Skeletal muscle satellite cell (primary cell): Measurements from ENCODE around the gene SMURF1.

ENCODE experiments used
- H3K27me3 ChIP-seq: 2 replicates; pipeline ENCODE4 v1.7.0; 2013; ENCODE audit warnings: low read length; ENCODE audit not compliant: control insufficient read depth, insufficient read depth
- H3K36me3 ChIP-seq: 2 replicates; pipeline ENCODE4 v1.7.0; 2013; ENCODE audit warnings: mild to moderate bottlenecking, control low read depth, low read length; ENCODE audit not compliant: insufficient read depth
- H3K4me1 ChIP-seq: 2 replicates; pipeline ENCODE4 v1.7.0; 2013; ENCODE audit warnings: low read length; ENCODE audit not compliant: control insufficient read depth, insufficient read depth
- H3K4me2 ChIP-seq: 2 replicates; pipeline ENCODE4 v1.7.0; 2013; ENCODE audit warnings: mild to moderate bottlenecking, low read length
- H3K4me3 ChIP-seq: 2 replicates; pipeline ENCODE4 v1.7.0; 2013; ENCODE audit warnings: low read length
- H3K9ac ChIP-seq: 2 replicates; pipeline ENCODE4 v1.7.0; 2013; ENCODE audit warnings: mild to moderate bottlenecking, low read depth, low read length, moderate library complexity
- H3K9me3 ChIP-seq: replicated peaks from 2 replicates; pipeline ENCODE4 v1.7.0; 2013; ENCODE audit warnings: mild to moderate bottlenecking, control low read depth, low read length

Gene SMURF1

GRCh38 chr7:99040104-99040958, 103.6 kb downstream of the SMURF1 start:
- no peak overlapping the region for H3K9ac ChIP-seq
- no peak overlapping the region for H3K4me3 ChIP-seq
- no peaks in the 10 kb centered on the region for H3K9me3 ChIP-seq
- H3K4me1 ChIP-seq, result peaks cover 8% of the 10 kb centered on the region
- peaks cover 64% of the 10 kb centered on the region for H3K36me3 ChIP-seq
- H3K4me2 ChIP-seq, result no peak overlapping the region
- no peaks in the 10 kb centered on the region for H3K27me3 ChIP-seq

GRCh38 chr7:99039384-99039891, 104.5 kb downstream of the SMURF1 start:
- H3K9ac ChIP-seq, result no peak overlapping the region
- H3K4me2 ChIP-seq, result no peak overlapping the region
- peaks cover 68% of the 10 kb centered on the region for H3K36me3 ChIP-seq
- no peak overlapping the region for H3K4me3 ChIP-seq
- H3K4me1 ChIP-seq, result peaks cover 8% of the 10 kb centered on the region
- H3K9me3 ChIP-seq, result no peaks in the 10 kb centered on the region
- no peaks in the 10 kb centered on the region for H3K27me3 ChIP-seq

- Histone ChIP-seq H3K9ac (no peak overlapping the region), H3K9me3 (no peaks in the 10 kb centered on the region), H3K4me3 (no peak overlapping the region), H3K27me3 (no peaks in the 10 kb centered on the region), H3K4me2 (no peak overlapping the region), H3K4me1 (peaks cover 8% of the 10 kb centered on the region), H3K36me3 (peaks cover 72% of the 10 kb centered on the region)
Measured at GRCh38 chr7:99038086-99038855, 105.6 kb downstream of the SMURF1 start.

- Histone ChIP-seq H3K4me3 (no peak overlapping the region), H3K4me1 (peaks cover 3% of the 10 kb centered on the region), H3K27me3 (no peaks in the 10 kb centered on the region), H3K4me2 (no peak overlapping the region), H3K9ac (no peak overlapping the region), H3K36me3 (peaks cover 80% of the 10 kb centered on the region), H3K9me3 (no peaks in the 10 kb centered on the region)
Measured at GRCh38 chr7:99037327-99037940, 106.5 kb downstream of the SMURF1 start.

GRCh38 chr7:99036546-99037111, 107.3 kb downstream of the SMURF1 start:
- Histone ChIP-seq H3K4me3 (no peak overlapping the region), H3K9ac (no peak overlapping the region), H3K36me3 (peaks cover 82% of the 10 kb centered on the region), H3K4me1 (peaks cover 3% of the 10 kb centered on the region), H3K4me2 (no peak overlapping the region), H3K9me3 (no peaks in the 10 kb centered on the region), H3K27me3 (no peaks in the 10 kb centered on the region)

GRCh38 chr7:99035723-99036545, 108.0 kb downstream of the SMURF1 start:
- Histone ChIP-seq H3K4me3 (no peak overlapping the region), H3K9ac (no peak overlapping the region), H3K27me3 (no peaks in the 10 kb centered on the region), H3K4me2 (no peak overlapping the region), H3K9me3 (no peaks in the 10 kb centered on the region), H3K4me1 (peaks cover 3% of the 10 kb centered on the region), H3K36me3 (peaks cover 83% of the 10 kb centered on the region)

- H3K9me3 ChIP-seq, result no peaks in the 10 kb centered on the region
- H3K4me2 ChIP-seq, result no peak overlapping the region
- H3K9ac ChIP-seq, result no peak overlapping the region
Measured at GRCh38 chr7:99034932-99035722, 108.8 kb downstream of the SMURF1 start.

GRCh38 chr7:99033765-99034164, 110.1 kb downstream of the SMURF1 start:
- Histone ChIP-seq H3K4me2 (no peak overlapping the region), H3K9me3 (no peaks in the 10 kb centered on the region), H3K4me3 (no peak overlapping the region), H3K9ac (no peak overlapping the region), H3K4me1 (no peaks in the 10 kb centered on the region), H3K27me3 (no peaks in the 10 kb centered on the region), H3K36me3 (peaks cover 91% of the 10 kb centered on the region)

More at GRCh38 chr7:99034932-99035722, 108.8 kb downstream of the SMURF1 start:
- Histone ChIP-seq H3K4me1 (no peaks in the 10 kb centered on the region), H3K27me3 (no peaks in the 10 kb centered on the region), H3K4me3 (no peak overlapping the region), H3K36me3 (peaks cover 85% of the 10 kb centered on the region)

- Histone ChIP-seq H3K9ac (no peak overlapping the region), H3K9me3 (no peaks in the 10 kb centered on the region), H3K4me3 (no peak overlapping the region), H3K27me3 (no peaks in the 10 kb centered on the region), H3K4me1 (no peaks in the 10 kb centered on the region), H3K4me2 (no peak overlapping the region), H3K36me3 (peaks cover 91% of the 10 kb centered on the region)
Measured at GRCh38 chr7:99032928-99033327, 111.0 kb downstream of the SMURF1 start.

- Histone ChIP-seq H3K9me3 (no peaks in the 10 kb centered on the region), H3K36me3 (peaks cover 84% of the 10 kb centered on the region)
Measured at GRCh38 chr7:99031496-99031895, 112.4 kb downstream of the SMURF1 start.

More at GRCh38 chr7:99031496-99031895, 112.4 kb downstream of the SMURF1 start:
- Histone ChIP-seq H3K4me2 (no peak overlapping the region), H3K4me1 (no peaks in the 10 kb centered on the region), H3K4me3 (no peak overlapping the region), H3K9ac (no peak overlapping the region), H3K27me3 (no peaks in the 10 kb centered on the region)
